Cardiac muscle cell (in vitro differentiated cells and primary cell): ENCODE data around the gene GREB1. TPM values are rescaled to one million over a fixed set of nuclear protein-coding genes. Genes with fewer than 3 reads are reported as not detected.

Experiments
- DNase-seq, 2 donors: peaks; one replicate each; pipeline versions ENCODE4 v3.0.0 to v3.0.0-alpha.2; 2010 to 2017; ENCODE audit warnings: low read depth in 1 of 2, low spot score in 1 of 2
- H3K27ac ChIP-seq: fragments of 200-600 bp; sonication (generic); 2 replicates; pipeline ENCODE4 v1.5.1; 2016
- H3K27me3 ChIP-seq: fragments of 200-600 bp; sonication (generic); 2 replicates; pipeline ENCODE4 v1.6.0; 2016; ENCODE audit warnings: control low read depth
- H3K36me3 ChIP-seq: fragments of 200-600 bp; sonication (generic); 2 replicates; pipeline ENCODE4 v1.5.1; 2016; ENCODE audit warnings: control low read depth
- H3K4me1 ChIP-seq: fragments of 200-600 bp; sonication (generic); 2 replicates; pipeline ENCODE4 v1.8.1; 2017; ENCODE audit warnings: low read depth, mild to moderate bottlenecking, mixed run types
- H3K4me3 ChIP-seq: fragments of 200-600 bp; sonication (generic); 2 replicates; pipeline ENCODE4 v1.5.1; 2016; ENCODE audit warnings: mild to moderate bottlenecking
- H3K9me3 ChIP-seq: fragments of 200-600 bp; sonication (generic); 2 replicates; pipeline ENCODE4 v1.5.1; 2017; ENCODE audit warnings: low read depth, mild to moderate bottlenecking, control low read depth
- polyA plus RNA-seq: library from polyadenylated mRNA; unstranded; fragments of >200 nt; fragmentation: Nextera tagmentation; extraction: Ambion mirVana; gene quantifications from 2 replicates; pipeline ENCODE4 v1.2.1, GENCODE V29; 2016
- total RNA-seq: library from RNA; depleted of rRNA; stranded (reverse); fragments of >200 nt; gene quantifications from 2 replicates; pipeline ENCODE4 v1.2.3, GENCODE V29; 2016
- TF ChIP-seq, protein P1 (sequence below): IDR thresholded peaks from 2 replicates; pipeline ENCODE4 v1.5.1; 2012; ENCODE audit warnings: low read depth, mild to moderate bottlenecking, low read length

GREB1 gene
- total and polyA plus RNA-seq, 2 experiments from 2014 or later = 27.1 to 50.5 TPM

DNA sequence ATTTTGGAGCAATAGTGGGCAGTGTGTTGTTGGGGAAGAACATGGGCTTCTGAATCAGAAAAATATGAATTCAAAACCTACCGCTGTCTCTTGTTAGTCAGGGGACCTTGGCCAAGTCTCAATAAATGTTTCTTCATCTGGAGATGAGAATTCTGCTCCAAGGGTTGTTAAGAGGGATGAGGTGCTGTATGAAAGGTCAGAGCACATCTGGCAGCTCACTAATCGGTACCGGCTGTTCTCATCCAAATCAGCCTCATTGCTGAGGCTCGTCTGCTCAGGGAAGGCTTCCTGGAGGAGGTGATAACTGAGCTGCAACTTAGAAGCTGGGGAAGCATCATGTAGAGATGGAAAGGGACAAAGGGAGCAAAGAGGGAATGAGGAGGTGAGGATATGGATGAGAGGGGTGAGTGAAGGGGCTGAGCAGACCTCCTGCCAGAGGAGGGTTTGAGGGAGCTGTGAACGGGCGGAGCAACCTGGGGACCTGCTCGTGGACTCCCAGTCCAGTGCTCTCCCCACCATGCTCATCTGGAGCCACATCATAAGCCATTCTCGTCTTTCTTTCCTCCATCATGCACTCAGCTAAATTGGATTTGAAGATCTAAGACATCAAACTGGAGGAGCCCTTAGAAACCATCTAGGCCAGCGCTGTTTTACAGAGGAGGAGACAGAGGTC is 47.4 kb downstream of the GREB1 start:
- Histone ChIP-seq H3K36me3 (peaks cover 24% of the 10 kb centered on the region), H3K4me1 (no peaks in the 10 kb centered on the region), H3K4me3 (no peak overlapping the region), H3K27me3 (no peaks in the 10 kb centered on the region), H3K27ac (no peak overlapping the region), H3K9me3 (no peaks in the 10 kb centered on the region)
- no peak for DNase-seq
- TF ChIP-seq, protein P1, sequence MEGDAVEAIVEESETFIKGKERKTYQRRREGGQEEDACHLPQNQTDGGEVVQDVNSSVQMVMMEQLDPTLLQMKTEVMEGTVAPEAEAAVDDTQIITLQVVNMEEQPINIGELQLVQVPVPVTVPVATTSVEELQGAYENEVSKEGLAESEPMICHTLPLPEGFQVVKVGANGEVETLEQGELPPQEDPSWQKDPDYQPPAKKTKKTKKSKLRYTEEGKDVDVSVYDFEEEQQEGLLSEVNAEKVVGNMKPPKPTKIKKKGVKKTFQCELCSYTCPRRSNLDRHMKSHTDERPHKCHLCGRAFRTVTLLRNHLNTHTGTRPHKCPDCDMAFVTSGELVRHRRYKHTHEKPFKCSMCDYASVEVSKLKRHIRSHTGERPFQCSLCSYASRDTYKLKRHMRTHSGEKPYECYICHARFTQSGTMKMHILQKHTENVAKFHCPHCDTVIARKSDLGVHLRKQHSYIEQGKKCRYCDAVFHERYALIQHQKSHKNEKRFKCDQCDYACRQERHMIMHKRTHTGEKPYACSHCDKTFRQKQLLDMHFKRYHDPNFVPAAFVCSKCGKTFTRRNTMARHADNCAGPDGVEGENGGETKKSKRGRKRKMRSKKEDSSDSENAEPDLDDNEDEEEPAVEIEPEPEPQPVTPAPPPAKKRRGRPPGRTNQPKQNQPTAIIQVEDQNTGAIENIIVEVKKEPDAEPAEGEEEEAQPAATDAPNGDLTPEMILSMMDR = no peak

DNA sequence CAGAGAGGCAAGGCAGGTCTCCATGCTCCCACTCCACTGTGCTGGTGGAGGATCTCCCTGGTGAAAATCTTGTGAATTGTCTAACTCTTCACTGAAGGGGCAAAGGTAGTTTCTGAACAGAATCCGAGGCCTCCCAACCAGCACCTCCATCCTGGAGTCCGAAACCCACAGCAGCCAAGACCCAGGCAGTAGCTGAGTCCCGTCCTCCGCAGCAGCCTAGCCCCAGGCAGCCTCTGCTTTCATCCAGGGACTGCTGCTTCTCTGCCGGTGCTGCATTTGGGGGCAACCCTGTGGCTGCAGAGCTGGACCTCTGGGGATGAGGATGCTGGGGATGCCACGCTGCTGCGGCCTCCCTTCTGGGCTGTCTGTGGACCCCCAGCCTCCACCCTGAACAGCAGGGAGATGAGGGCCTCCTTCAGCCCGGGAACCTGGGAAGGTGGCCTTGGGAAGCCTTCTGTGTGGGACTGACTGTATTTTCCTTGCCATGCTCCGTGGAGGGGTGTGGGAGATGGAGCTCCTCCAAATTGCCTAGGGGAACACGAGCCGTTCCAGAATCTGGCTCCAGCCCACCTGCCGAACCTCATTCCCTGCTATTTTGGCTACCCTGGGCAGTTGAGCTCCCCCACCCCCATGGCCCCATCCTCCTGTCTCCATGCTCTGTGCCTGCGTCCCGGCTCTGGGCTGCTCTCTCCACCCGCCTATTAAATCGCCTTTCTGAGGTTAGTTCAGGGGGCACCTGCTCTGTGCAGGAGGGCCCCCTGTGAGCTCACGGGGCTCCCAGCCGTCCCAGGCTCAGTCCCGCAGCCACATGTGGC is 48.2 kb downstream of the GREB1 start:
- Histone ChIP-seq H3K9me3 (no peaks in the 10 kb centered on the region), H3K4me3 (no peak overlapping the region), H3K4me1 (no peaks in the 10 kb centered on the region), H3K36me3 (peaks cover 26% of the 10 kb centered on the region), H3K27ac (peak overlapping the region; percentile 28), H3K27me3 (no peaks in the 10 kb centered on the region)
- DNase-seq = no peak
- TF ChIP-seq, protein P1 = no peak

DNA sequence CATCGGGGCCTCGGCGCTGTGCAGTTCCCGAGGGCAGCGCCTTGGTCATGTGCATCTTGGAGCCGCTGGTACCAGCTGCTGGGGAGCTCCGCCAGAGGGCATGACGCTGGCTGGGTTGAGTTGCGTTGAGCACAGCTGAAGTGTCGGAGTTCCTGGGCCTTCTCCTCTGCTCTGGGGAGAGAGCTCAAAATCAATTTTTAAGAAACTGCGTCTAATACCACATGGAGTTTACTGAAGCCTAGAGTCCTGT is 48.7 kb downstream of the GREB1 start:
- Histone ChIP-seq H3K36me3 (peaks cover 25% of the 10 kb centered on the region), H3K27ac (peak overlapping the region; percentile 28), H3K4me3 (no peak overlapping the region), H3K27me3 (no peaks in the 10 kb centered on the region), H3K4me1 (no peaks in the 10 kb centered on the region), H3K9me3 (no peaks in the 10 kb centered on the region)
- DNase-seq = no peak
- TF ChIP-seq, protein P1 = no peak

DNA sequence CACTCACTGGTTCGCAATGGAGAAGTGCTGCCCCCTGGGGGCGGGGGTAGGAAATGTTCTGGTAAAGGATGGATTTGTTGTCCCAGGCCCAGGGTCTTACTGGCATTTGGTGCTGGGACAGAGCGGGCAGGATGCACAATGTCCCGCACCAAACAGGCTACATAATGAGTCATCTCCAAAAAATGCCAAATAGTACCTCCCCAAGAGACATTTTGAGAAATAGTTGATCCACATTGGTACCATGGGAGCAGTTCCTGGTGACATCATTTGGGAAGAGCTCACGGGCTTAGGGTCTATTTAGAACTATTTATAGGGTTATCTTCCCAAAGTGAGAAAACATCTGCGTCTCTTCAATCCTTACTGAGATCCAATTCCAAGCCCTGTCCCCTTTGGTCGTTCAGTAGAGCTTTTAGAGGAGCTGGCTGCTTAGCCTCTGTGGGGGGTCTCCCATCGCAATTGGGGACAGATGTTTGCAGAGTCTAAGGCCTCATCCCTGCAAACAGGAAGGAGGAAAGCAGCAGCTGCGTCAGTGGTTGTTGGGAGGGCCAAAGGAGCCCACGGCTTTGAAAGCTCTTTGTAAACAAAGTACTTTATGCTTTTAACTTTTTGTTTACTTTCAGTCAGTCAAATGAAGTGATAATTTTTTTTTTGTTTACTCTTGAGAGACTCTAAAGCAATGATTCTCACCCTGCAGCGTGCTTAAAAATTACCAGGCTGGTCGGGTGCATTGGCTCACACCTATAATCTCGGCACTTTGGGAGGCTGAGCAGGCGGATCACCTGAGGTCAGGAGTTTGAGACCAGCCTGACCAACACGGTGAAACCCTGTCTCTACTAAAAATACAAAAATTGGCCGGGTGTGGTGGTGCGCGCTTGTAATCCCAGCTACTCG is 49.3 kb downstream of the GREB1 start:
- no peaks in the 10 kb centered on the region for H3K9me3 ChIP-seq
- peak; percentile 54 to 72 for DNase-seq
- no peaks in the 10 kb centered on the region for H3K27me3 ChIP-seq
- no peak overlapping the region for H3K4me3 ChIP-seq
- TF ChIP-seq, protein P1 = peak; percentile 78
- no peaks in the 10 kb centered on the region for H3K4me1 ChIP-seq
- H3K36me3 ChIP-seq = peaks cover 21% of the 10 kb centered on the region
- no peak overlapping the region for H3K27ac ChIP-seq

DNA sequence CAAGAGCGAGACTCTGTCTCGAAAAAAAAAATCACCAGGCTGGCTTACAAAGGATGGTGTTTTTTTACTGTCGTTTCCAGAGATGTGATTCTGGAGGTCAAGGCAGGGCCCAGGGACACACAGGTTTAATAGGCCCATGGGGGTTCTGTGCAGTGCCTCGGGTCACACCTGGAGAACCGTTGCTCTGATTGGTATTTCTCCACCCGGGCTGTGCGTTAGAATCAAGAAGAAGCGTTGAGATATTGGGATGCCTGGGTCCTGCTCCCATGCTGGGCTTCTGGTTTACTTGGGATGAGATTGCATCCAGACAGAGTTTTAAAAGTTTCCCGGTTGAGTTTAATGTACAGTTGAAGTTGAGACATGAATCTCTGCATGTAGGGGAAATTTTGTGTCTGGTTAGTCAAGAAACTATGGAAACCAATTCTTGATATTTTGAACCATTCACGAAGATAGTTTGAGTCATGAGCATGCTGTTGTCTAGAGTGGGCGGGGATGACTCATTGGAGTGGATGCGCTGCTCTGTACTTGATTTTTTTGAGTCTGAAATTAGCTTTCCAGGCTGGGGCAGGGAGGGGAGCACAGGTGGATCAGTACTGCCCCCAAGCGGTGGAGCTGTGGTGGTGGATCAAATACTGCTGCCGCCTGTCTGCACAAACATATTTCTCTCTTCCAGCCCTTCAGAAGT is 50.1 kb downstream of the GREB1 start:
- TF ChIP-seq, protein P1 = peak; percentile 91
- no peaks in the 10 kb centered on the region for H3K9me3 ChIP-seq
- no peak overlapping the region for H3K27ac ChIP-seq
- H3K27me3 ChIP-seq = no peaks in the 10 kb centered on the region
- no peaks in the 10 kb centered on the region for H3K4me1 ChIP-seq
- peaks cover 16% of the 10 kb centered on the region for H3K36me3 ChIP-seq
- H3K4me3 ChIP-seq = no peak overlapping the region
- DNase-seq = peak; percentile 78 to 96
